ENCODE results near the gene SVIL.
"Not testable (repeated sequence)": the region's sequence is repeated elsewhere in the genome, so short reads cannot be mapped to it uniquely, and the experiment has no call there.

Gene SVIL

DNA sequence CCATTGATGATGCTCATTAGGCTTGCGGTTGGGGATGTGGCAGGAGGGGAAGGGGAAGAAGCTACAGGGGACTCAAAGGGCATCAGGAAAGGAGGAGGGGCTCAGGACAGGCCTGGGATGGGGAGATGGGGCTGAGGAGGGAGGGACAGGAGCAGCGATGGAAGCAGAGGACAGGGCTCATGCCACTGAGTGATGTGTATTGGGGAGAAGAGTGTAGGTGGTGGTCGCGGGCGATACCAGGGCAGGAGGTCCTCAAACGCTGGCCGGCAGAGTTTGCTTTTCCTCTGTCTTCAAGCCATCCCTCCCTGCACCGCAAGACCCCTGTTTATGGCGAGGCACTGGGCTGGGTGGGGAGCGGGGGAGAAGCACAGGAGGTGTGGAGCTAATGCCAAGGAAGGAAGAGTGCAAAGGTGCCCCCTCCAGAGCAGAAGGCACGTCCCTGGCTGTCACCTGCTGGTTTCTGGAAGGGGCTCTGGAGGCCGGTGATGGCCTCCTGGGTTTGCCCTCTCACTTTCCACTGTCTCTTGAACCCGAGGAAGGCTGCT, 134.7 kb downstream of the SVIL start:
- no peaks in the 10 kb centered on the region for H3K27me3 Mint-ChIP-seq
- peaks cover 97% of the 10 kb centered on the region for H3K36me3 Mint-ChIP-seq (ENCODE audit: low read depth)
- H3K4me3 Mint-ChIP-seq = no peak overlapping the region
- no peak overlapping the region for H3K27ac Mint-ChIP-seq
- no peaks in the 10 kb centered on the region for H3K9me3 Mint-ChIP-seq
- intact Hi-C loops (cut with micrococcal nuclease) = no loop called here
- peaks cover 5% of the 10 kb centered on the region for H3K4me1 Mint-ChIP-seq (ENCODE audit: low read depth)

DNA sequence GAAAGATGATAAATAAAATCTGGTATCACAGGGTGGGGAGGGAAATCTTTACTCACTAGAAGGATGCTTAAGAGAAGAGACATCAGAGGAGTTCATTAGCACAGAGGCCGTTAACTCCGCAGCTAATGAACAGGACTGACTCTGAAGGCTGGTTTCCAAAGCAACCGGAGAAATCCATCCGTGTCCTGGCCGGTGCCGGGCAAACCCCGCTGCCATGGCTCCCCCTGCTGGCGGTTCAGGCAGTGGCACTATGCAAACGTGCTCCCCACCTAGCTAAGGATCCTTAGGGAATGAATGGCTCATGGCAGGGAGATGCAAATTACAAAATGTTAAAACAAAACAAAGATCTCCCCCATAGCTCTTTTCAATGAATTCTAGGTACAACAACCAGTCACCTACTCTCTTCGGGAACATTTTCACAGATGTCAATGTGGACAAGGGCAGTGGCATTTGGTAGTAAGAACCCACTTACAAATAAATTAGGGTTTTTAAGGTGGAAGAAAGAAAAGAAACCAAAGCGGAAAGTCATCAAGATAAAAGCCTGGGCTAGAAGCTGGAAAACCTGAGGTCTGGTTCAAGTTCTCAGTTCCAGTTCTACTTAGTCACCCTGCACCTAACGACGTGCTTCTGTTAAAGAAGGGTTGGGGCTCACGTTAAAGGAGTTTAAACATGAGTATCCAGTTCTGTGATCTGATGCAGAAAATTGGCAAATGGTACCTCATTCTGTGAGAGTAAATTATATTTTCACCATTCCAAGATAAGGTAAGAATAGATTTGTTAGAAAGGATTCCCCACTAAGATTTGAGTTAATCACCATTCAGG, 138.2 kb downstream of the SVIL start:
- Mint-ChIP-seq H3K9me3 (no peaks in the 10 kb centered on the region), H3K4me1 (ENCODE audit: low read depth) (peaks cover 5% of the 10 kb centered on the region)
- intact Hi-C loops (cut with micrococcal nuclease) = no loop called here

GRCh38 chr10:29495366-29495765, 139.4 kb downstream of the SVIL start:
- H3K36me3 Mint-ChIP-seq (ENCODE audit: low read depth) = peaks cover 97% of the 10 kb centered on the region

More for the DNA sequence above, 138.2 kb downstream of the SVIL start:
- Mint-ChIP-seq H3K27ac (no peak overlapping the region), H3K36me3 (ENCODE audit: low read depth) (peaks cover 97% of the 10 kb centered on the region), H3K27me3 (no peaks in the 10 kb centered on the region), H3K4me3 (no peak overlapping the region)

DNA sequence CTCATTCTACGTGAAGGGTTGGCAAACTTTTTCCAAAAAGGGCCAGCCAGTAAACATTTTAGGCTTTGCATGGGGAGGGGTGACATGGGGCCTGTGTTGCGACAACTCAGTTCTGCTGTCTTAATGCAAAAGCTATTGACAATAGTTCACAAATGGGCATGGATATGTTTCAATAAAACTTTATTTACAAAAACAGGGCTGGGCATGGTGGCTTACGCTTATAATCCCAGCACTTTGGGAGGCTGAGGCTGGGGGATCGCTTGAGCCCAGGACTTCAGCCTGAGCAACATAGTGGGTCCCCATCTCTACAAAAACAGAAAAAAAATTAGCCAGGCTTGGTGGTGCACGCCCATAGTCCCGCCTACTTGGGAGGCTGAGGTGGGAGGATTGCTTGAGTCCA, 141.1 kb downstream of the SVIL start:
- no peak overlapping the region for H3K27ac Mint-ChIP-seq
- H3K9me3 Mint-ChIP-seq = no peaks in the 10 kb centered on the region
- no peaks in the 10 kb centered on the region for H3K4me1 Mint-ChIP-seq (ENCODE audit: low read depth)
- no peaks in the 10 kb centered on the region for H3K27me3 Mint-ChIP-seq
- no peak overlapping the region for H3K4me3 Mint-ChIP-seq
- intact Hi-C loops (cut with micrococcal nuclease) = no loop called here
- peaks cover 97% of the 10 kb centered on the region for H3K36me3 Mint-ChIP-seq (ENCODE audit: low read depth)

More at GRCh38 chr10:29495366-29495765, 139.4 kb downstream of the SVIL start:
- Mint-ChIP-seq H3K9me3 (no peaks in the 10 kb centered on the region), H3K4me3 (no peak overlapping the region), H3K27ac (no peak overlapping the region), H3K27me3 (no peaks in the 10 kb centered on the region), H3K4me1 (ENCODE audit: low read depth) (peaks cover under 1% of the 10 kb centered on the region)
- intact Hi-C loops (cut with micrococcal nuclease) = no loop called here

GRCh38 chr10:29492774-29493173, 142.0 kb downstream of the SVIL start:
- Mint-ChIP-seq H3K27ac (no peak overlapping the region), H3K4me3 (no peak overlapping the region), H3K4me1 (ENCODE audit: low read depth) (peaks cover 3% of the 10 kb centered on the region), H3K27me3 (no peaks in the 10 kb centered on the region), H3K36me3 (ENCODE audit: low read depth) (peaks cover 97% of the 10 kb centered on the region), H3K9me3 (no peaks in the 10 kb centered on the region)
- intact Hi-C loops (cut with micrococcal nuclease) = no loop called here

- Mint-ChIP-seq H3K27me3 (no peaks in the 10 kb centered on the region), H3K4me1 (ENCODE audit: low read depth) (peaks cover 12% of the 10 kb centered on the region), H3K9me3 (no peaks in the 10 kb centered on the region), H3K36me3 (ENCODE audit: low read depth) (peaks cover 97% of the 10 kb centered on the region), H3K4me3 (no peak overlapping the region), H3K27ac (no peak overlapping the region)
- intact Hi-C loops (cut with micrococcal nuclease) = no loop called here
Observed at GRCh38 chr10:29491918-29492317, 142.9 kb downstream of the SVIL start.

GRCh38 chr10:29490781-29491280, 143.9 kb downstream of the SVIL start:
- H3K4me3 Mint-ChIP-seq; H3K9me3 Mint-ChIP-seq; H3K27ac Mint-ChIP-seq; H3K27me3 Mint-ChIP-seq; intact Hi-C loops (cut with micrococcal nuclease): not testable (repeated sequence)
- peaks cover 97% of the 10 kb centered on the region for H3K36me3 Mint-ChIP-seq (ENCODE audit: low read depth)
- H3K4me1 Mint-ChIP-seq (ENCODE audit: low read depth) = peaks cover 19% of the 10 kb centered on the region

DNA sequence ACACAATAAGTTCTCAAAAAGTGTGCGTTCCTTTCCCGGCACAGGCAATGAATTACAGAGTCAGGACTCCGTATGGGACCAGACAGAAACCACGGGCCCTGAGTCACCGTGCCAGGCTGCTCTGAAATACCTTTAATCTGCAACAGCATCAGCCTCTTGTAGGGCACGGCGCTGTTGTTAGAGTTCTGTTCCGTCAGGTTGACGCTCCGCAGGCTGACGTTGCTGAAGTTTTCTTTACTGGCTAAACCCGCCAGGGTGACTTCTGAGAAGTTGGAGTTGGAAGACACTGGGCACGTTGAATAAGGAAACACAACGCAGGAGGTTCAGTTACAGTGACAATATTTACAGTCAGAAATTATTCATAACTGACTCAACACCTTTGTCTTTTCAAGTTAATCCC, 146.3 kb downstream of the SVIL start:
- H3K4me3 Mint-ChIP-seq; H3K27ac Mint-ChIP-seq; intact Hi-C loops (cut with micrococcal nuclease); H3K9me3 Mint-ChIP-seq; H3K27me3 Mint-ChIP-seq: not testable (repeated sequence)
- Mint-ChIP-seq H3K36me3 (ENCODE audit: low read depth) (peaks cover 99% of the 10 kb centered on the region), H3K4me1 (ENCODE audit: low read depth) (peaks cover 19% of the 10 kb centered on the region)

GRCh38 chr10:29487884-29488266, 146.9 kb downstream of the SVIL start:
- H3K9me3 Mint-ChIP-seq; H3K27ac Mint-ChIP-seq; H3K4me3 Mint-ChIP-seq; intact Hi-C loops (cut with micrococcal nuclease); H3K27me3 Mint-ChIP-seq: not testable (repeated sequence)
- Mint-ChIP-seq H3K4me1 (ENCODE audit: low read depth) (peaks cover 19% of the 10 kb centered on the region), H3K36me3 (ENCODE audit: low read depth) (peaks cover 98% of the 10 kb centered on the region)

DNA sequence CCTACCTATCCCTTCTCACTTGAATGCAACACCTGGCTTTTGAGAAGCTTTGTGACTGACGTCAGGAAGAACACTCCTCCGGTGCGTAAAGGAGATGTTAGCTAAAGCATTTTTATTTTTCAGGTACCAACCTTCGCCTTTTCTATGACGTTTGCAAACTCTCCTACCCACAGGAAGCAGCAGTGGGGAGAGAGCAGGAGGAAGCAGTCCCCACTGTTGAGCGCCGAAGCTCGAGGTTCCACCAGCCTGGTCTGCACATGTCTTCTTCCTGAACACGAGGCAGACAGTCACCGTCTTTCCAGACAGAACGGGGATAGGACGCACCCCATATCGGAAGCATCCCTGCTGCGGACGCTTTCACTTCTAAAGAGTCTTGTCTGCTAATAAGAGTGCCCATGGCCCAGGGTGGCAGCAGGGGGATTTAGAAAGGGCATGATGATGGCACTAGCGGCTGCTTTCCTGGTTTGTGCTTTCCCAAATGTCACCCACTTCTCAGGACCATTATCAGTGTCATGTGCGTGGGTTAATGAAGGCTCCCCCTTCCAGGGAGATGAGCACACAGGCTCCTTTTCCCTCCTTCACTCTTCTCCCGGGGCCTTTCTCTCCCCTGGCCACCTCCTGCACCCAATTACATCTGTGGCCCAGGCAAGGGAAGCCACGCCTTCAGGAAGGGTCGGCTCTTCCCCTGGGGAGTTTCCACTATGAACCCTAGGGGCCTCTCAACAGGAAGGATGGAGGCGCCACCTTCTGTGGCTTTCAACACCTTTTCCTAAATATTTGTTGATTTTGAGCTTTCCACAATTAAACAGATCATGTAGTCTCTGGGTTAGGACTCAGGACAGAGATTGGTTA, 147.5 kb downstream of the SVIL start:
- peaks cover 19% of the 10 kb centered on the region for H3K4me1 Mint-ChIP-seq (ENCODE audit: low read depth)
- intact Hi-C loops (cut with micrococcal nuclease); H3K4me3 Mint-ChIP-seq; H3K27me3 Mint-ChIP-seq; H3K9me3 Mint-ChIP-seq: not testable (repeated sequence)
- peak overlapping the region; percentile 55 for H3K27ac Mint-ChIP-seq
- peaks cover 98% of the 10 kb centered on the region for H3K36me3 Mint-ChIP-seq (ENCODE audit: low read depth)

GRCh38 chr10:29486433-29486832, 148.3 kb downstream of the SVIL start:
- peak overlapping the region; percentile 55 for H3K27ac Mint-ChIP-seq
- peaks cover 95% of the 10 kb centered on the region for H3K36me3 Mint-ChIP-seq (ENCODE audit: low read depth)
- H3K9me3 Mint-ChIP-seq = no peaks in the 10 kb centered on the region
- H3K4me3 Mint-ChIP-seq = no peak overlapping the region
- H3K27me3 Mint-ChIP-seq = no peaks in the 10 kb centered on the region
- H3K4me1 Mint-ChIP-seq (ENCODE audit: low read depth) = peaks cover 19% of the 10 kb centered on the region
- intact Hi-C loops (cut with micrococcal nuclease) = no loop called here

DNA sequence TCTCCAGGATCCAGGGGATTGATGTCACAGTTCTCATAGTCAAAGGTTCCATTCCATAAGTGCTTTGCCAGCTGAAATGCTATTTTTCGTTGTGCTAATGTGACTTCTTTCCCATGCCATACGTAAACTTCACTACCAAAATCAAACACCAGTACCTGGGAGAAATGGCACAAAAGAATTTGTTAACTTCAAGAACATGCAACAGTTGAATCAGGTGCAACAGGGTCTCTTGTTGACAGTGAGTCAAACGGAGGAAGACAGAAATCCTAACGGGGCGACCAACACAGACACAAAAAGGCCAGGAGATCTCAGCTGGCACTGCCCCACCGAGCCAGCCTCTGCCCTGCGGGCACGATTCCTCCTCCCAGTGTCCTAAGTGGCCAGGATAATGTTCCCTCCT, 150.1 kb downstream of the SVIL start:
- H3K27me3 Mint-ChIP-seq; intact Hi-C loops (cut with micrococcal nuclease); H3K4me3 Mint-ChIP-seq; H3K27ac Mint-ChIP-seq; H3K9me3 Mint-ChIP-seq: not testable (repeated sequence)
- H3K4me1 Mint-ChIP-seq (ENCODE audit: low read depth) = peaks cover 19% of the 10 kb centered on the region
- H3K36me3 Mint-ChIP-seq (ENCODE audit: low read depth) = peaks cover 95% of the 10 kb centered on the region

DNA sequence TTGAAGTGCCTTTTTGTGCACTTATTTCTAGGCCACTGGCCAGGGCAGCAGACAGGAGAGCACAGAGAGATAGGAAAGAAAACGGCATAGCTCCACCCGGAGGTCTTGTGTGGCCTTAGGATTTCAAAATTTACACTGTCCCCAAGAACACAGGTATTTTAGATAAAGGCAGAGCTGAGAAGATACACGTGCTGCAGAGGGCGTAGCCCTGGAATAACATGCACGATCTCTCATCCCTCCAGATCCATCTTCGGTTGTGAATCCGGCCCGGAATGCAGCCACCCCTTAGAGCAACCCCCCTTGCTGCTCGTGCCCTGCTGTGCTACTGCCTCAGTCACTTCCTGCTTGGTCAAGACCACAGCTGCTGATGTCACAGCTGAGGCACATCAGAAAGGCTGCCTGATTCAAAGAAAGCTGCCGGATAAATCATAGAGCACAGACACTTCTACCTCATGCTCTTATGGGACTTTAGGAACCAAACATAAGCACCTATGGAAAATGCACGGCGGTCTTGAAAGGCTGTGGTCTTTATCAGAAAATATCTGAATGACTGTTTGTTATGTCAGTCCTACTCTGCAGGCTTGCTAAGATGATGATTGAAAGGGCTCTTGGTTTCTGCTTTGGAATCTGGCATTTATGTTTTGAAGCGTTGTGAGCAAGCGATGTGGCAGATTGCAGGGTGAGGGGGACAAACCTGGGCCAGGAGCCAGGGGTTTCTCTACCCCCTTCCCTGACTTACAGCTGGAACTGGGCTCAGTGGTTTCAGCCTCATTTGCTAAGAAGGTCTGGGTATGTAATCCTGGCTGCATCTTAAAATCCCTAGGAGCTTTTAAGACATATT, 152.0 kb downstream of the SVIL start:
- intact Hi-C loops (cut with micrococcal nuclease) = no loop called here
- Mint-ChIP-seq H3K27me3 (no peaks in the 10 kb centered on the region), H3K4me3 (no peak overlapping the region), H3K9me3 (no peaks in the 10 kb centered on the region), H3K36me3 (ENCODE audit: low read depth) (peaks cover 95% of the 10 kb centered on the region), H3K4me1 (ENCODE audit: low read depth) (peaks cover 16% of the 10 kb centered on the region), H3K27ac (no peak overlapping the region)

All from dendritic cell treated with granulocyte-macrophage colony-stimulating factor and Interleukin-4, amounts not matched to agents 40 ng/mL and 50 ng/mL, for 4 days (primary cell).